ENCODE data around the gene BPIFB1. TPM values are rescaled to one million over a fixed set of nuclear protein-coding genes. Genes with fewer than 3 reads are reported as not detected.
A peak's percentile ranks its signal among the peaks of the same experiment; 100 is the strongest.

The BPIFB1 gene
- total RNA-seq, 1 experiment from 2014 or later, result not detected

DNA sequence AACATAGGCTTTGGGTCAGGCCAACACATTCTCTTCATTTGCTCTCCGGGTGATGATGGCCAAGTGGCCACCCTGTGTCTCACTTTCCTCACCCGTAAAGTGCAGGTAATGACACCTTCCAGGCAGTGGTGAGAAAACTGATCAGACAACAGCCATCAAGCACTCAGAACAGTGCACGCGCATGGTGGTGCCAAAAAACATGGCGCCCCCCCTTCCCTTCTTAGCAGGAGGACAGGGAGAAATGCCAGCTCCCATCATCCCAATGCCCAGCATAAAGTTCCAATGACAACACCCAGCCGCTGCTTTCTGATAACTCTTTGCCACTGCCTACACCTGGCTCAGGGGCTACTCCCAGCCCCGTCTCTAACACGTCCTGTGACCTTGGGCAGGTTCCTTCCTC lies 8.4 kb downstream of the BPIFB1 start (continued):
- TF ChIP-seq ZNF263 (CRISPR knock-in tag; IDR thresholded peaks at IDR 0.05; ENCODE audit: low read depth) (no peak), ZBTB21 (CRISPR knock-in tag; IDR thresholded peaks at IDR 0.05; ENCODE audit: borderline replicate concordance) (no peak), ESRRA (CRISPR knock-in tag; IDR thresholded peaks at IDR 0.05; ENCODE audit: borderline replicate concordance) (no peak)
- TF ChIP-seq, protein P1, sequence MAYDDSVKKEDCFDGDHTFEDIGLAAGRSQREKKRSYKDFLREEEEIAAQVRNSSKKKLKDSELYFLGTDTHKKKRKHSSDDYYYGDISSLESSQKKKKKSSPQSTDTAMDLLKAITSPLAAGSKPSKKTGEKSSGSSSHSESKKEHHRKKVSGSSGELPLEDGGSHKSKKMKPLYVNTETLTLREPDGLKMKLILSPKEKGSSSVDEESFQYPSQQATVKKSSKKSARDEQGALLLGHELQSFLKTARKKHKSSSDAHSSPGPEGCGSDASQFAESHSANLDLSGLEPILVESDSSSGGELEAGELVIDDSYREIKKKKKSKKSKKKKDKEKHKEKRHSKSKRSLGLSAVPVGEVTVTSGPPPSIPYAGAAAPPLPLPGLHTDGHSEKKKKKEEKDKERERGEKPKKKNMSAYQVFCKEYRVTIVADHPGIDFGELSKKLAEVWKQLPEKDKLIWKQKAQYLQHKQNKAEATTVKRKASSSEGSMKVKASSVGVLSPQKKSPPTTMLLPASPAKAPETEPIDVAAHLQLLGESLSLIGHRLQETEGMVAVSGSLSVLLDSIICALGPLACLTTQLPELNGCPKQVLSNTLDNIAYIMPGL (CRISPR knock-in tag; IDR thresholded peaks at IDR 0.05), result no peak
- TF ChIP-seq, protein P2, sequence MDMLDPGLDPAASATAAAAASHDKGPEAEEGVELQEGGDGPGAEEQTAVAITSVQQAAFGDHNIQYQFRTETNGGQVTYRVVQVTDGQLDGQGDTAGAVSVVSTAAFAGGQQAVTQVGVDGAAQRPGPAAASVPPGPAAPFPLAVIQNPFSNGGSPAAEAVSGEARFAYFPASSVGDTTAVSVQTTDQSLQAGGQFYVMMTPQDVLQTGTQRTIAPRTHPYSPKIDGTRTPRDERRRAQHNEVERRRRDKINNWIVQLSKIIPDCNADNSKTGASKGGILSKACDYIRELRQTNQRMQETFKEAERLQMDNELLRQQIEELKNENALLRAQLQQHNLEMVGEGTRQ (CRISPR knock-in tag; IDR thresholded peaks at IDR 0.05), result no peak

DNA sequence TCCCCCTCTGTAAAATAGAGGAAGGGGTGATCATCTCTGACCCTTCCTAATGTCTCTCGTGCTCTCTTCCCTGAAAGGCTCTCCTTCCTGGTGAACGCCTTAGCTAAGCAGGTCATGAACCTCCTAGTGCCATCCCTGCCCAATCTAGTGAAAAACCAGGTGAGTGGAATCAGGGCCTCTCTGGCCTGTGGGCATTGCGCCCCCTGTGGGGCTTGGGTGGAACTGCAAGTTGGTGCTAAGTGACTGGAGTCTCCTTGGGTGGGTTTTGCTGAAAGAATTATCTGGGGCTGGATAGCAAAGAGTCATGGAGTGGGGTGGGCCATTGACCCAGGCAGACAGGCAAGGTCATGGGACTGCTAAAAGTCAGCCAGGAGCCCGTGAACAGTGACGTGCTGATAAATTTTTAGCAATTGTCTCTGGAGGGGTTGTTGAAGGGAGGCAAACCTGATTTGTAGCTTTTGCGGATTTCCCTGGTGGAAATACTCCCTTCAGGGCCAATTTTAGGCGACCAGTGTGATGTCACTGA lies 8.9 kb downstream of the BPIFB1 start:
- no peak overlapping the region for H3K4me3 Mint-ChIP-seq
- DNase-seq (ENCODE audit: low spot score) (peak; percentile 91), ATAC-seq (peak; percentile 86)
- no peaks in the 10 kb centered on the region for H3K36me3 Mint-ChIP-seq
- TF ChIP-seq, protein P3, sequence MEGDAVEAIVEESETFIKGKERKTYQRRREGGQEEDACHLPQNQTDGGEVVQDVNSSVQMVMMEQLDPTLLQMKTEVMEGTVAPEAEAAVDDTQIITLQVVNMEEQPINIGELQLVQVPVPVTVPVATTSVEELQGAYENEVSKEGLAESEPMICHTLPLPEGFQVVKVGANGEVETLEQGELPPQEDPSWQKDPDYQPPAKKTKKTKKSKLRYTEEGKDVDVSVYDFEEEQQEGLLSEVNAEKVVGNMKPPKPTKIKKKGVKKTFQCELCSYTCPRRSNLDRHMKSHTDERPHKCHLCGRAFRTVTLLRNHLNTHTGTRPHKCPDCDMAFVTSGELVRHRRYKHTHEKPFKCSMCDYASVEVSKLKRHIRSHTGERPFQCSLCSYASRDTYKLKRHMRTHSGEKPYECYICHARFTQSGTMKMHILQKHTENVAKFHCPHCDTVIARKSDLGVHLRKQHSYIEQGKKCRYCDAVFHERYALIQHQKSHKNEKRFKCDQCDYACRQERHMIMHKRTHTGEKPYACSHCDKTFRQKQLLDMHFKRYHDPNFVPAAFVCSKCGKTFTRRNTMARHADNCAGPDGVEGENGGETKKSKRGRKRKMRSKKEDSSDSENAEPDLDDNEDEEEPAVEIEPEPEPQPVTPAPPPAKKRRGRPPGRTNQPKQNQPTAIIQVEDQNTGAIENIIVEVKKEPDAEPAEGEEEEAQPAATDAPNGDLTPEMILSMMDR (IDR thresholded peaks at IDR 0.05), result peak; percentile 100
- peak; percentile 35; the same call in 1 of the 2 replicates for TF ChIP-seq PRDM15 (CRISPR knock-in tag; IDR thresholded peaks at IDR 0.05)
- TF ChIP-seq PRRX2 (CRISPR knock-in tag; IDR thresholded peaks at IDR 0.05), result no peak
- CTCF ChIA-PET, result interaction anchor here (0.5 to 4.9 kb wide), 19 partner anchors 9 to 376 kb away, joined by 3 to 60 read pairs (median 3); no protein-coding TSS in a partner anchor
- no peak overlapping the region for H3K27ac Mint-ChIP-seq
- POLR2A ChIA-PET, result interaction anchor here (0.6 kb wide), 1 partner anchor 1682 kb away, joined by 5 read pairs; no protein-coding TSS in a partner anchor
- H3K27me3 Mint-ChIP-seq (ENCODE audit: low read depth), result no peaks in the 10 kb centered on the region; the same call in 1 of the 2 replicates
- no peaks in the 10 kb centered on the region for H3K9me3 Mint-ChIP-seq
- H3K4me1 Mint-ChIP-seq, result no peaks in the 10 kb centered on the region

DNA sequence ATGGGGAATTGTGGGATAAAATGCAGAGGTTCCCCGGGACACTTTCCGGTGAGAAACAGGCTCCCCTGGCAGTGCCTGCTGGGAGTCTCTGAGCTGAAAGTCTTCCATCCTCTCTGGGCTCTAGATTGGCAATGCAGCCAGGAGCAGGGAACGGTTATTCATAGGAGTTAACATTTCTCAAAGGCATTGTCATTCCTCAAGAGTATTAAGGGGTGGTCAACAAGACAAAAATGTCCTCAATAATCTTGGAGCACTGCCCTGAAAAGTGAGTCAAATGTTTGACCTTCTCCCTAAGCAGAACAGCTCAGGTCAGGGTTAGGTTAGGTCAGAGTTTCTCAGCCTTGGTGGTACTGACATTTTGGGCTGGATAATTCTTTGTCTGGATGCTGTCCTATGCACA lies 13.2 kb downstream of the BPIFB1 start:
- no peaks in the 10 kb centered on the region for H3K9me3 Mint-ChIP-seq
- ChIA-PET POLR2A (no interaction called here), CTCF (interaction anchor here (1.3 kb wide), 1 partner anchor 34 kb away, joined by 5 read pairs; no protein-coding TSS in a partner anchor)
- 0 out of 2 replicates have a peak, but pooled peaks cover 3% of the 10 kb centered on the region for H3K27me3 Mint-ChIP-seq (ENCODE audit: low read depth)
- no peak overlapping the region for H3K27ac Mint-ChIP-seq
- DNase-seq (ENCODE audit: low spot score), result no peak
- peaks cover 7% of the 10 kb centered on the region; the same call in 1 of the 2 replicates for H3K4me1 Mint-ChIP-seq
- ATAC-seq, result no peak
- H3K4me3 Mint-ChIP-seq, result no peak overlapping the region
- no peaks in the 10 kb centered on the region for H3K36me3 Mint-ChIP-seq
- TF ChIP-seq RORB (CRISPR knock-in tag; IDR thresholded peaks at IDR 0.05) (no peak), MAX (CRISPR knock-in tag; IDR thresholded peaks at IDR 0.05) (no peak), SP1 (CRISPR knock-in tag; conservative IDR thresholded peaks at IDR 0.05) (no peak), IRF2 (CRISPR knock-in tag; IDR thresholded peaks at IDR 0.05; ENCODE audit: borderline replicate concordance, low read depth) (no peak), ESRRA (CRISPR knock-in tag; IDR thresholded peaks at IDR 0.05; ENCODE audit: borderline replicate concordance) (no peak), JAZF1 (CRISPR knock-in tag; IDR thresholded peaks at IDR 0.05) (no peak)
- TF ChIP-seq, protein P3 (IDR thresholded peaks at IDR 0.05), result no peak
- TF ChIP-seq, protein P4, sequence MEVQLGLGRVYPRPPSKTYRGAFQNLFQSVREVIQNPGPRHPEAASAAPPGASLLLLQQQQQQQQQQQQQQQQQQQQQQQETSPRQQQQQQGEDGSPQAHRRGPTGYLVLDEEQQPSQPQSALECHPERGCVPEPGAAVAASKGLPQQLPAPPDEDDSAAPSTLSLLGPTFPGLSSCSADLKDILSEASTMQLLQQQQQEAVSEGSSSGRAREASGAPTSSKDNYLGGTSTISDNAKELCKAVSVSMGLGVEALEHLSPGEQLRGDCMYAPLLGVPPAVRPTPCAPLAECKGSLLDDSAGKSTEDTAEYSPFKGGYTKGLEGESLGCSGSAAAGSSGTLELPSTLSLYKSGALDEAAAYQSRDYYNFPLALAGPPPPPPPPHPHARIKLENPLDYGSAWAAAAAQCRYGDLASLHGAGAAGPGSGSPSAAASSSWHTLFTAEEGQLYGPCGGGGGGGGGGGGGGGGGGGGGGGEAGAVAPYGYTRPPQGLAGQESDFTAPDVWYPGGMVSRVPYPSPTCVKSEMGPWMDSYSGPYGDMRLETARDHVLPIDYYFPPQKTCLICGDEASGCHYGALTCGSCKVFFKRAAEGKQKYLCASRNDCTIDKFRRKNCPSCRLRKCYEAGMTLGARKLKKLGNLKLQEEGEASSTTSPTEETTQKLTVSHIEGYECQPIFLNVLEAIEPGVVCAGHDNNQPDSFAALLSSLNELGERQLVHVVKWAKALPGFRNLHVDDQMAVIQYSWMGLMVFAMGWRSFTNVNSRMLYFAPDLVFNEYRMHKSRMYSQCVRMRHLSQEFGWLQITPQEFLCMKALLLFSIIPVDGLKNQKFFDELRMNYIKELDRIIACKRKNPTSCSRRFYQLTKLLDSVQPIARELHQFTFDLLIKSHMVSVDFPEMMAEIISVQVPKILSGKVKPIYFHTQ (CRISPR knock-in tag; IDR thresholded peaks at IDR 0.05), result no peak
- TF ChIP-seq, protein P1 (CRISPR knock-in tag; IDR thresholded peaks at IDR 0.05), result no peak
